Measurements from ENCODE around the gene ABO. TPM values are rescaled to one million over a fixed set of nuclear protein-coding genes. Genes with fewer than 3 reads are reported as not detected.
"Not testable (repeated sequence)": the region's sequence is repeated elsewhere in the genome, so short reads cannot be mapped to it uniquely, and the experiment has no call there.

The ABO gene
- total RNA-seq, 1 donor from 2014 or later, result under 0.01 TPM

DNA sequence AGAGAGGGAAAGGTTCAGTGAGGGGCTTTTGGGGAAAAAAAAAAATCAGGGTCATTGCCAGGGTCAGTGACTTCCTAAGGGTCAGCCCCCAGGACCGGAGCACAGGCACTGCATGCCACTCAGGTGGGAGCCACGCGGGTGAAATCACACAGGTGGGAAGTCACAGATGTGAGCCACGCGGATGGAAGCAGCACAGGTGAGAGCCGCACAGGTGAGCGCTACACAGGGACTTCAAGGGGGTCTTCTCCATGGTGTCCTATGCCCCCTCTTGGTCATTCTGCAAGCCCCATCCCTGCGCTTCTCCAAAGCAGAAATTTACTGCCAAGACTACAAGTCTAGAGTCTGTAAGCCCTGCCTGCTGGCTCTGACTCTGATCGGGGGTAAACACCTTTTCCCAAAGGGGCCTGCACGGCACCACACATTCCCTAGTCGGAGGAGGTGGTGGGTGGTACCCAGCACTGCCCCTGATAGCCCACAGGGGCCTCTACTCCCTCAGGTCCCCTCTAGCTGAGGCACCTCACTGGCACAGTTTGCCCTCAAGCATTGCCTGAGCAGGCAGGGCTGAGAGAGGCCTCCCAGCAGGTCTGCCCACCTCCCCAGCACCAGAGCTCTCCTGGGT lies 47.6 kb downstream of the ABO start:
- DNase-seq (ENCODE audit: extremely low read depth, low read depth, low spot score), result no peak

DNA sequence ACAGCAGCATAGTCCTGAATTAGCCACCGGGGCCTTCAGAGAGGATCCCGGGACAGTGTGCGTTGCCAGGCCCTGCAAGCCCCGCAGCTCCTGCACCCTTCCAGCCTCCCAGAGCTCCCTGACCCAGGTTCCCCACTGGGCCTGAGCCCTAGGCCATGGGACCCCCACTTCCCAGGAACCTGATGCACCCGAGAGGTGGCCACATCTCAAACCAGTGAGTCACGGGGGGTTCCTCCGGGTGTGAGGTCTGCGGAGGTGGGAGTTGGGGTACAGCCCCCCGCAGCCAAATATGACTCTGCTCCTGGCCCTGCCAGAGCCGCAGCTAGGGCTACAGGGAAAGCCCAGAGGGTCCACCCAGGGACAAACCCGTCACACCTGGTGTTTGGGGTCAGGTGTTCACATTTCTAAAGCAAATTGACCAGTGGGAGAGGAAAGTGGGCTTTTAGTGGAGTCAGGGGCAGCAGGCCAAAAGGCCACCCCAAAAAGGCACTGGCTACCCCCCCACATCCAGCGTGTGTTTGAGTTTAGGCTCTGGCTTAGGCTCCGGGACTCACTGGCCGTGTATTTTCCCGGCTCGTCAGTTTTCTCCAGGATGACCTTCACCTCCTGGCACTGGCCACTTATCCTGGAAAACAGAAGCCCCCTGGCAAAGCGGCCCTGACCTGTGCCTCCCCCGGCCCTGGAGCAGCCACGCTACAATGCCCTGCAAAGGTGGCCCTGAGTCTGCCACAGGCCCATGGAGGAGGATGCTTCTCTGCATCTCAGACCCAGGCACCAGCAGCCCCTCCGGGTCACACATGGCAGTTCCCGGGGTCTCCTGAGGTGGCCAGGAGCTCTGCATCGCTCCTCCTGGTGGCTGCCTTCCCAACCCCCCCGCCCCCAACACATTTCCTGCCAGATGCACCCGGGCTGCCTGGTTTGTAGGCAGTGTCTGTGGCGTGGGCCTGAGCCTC lies 48.5 kb downstream of the ABO start:
- no peak for DNase-seq (ENCODE audit: extremely low read depth, low read depth, low spot score)

DNA sequence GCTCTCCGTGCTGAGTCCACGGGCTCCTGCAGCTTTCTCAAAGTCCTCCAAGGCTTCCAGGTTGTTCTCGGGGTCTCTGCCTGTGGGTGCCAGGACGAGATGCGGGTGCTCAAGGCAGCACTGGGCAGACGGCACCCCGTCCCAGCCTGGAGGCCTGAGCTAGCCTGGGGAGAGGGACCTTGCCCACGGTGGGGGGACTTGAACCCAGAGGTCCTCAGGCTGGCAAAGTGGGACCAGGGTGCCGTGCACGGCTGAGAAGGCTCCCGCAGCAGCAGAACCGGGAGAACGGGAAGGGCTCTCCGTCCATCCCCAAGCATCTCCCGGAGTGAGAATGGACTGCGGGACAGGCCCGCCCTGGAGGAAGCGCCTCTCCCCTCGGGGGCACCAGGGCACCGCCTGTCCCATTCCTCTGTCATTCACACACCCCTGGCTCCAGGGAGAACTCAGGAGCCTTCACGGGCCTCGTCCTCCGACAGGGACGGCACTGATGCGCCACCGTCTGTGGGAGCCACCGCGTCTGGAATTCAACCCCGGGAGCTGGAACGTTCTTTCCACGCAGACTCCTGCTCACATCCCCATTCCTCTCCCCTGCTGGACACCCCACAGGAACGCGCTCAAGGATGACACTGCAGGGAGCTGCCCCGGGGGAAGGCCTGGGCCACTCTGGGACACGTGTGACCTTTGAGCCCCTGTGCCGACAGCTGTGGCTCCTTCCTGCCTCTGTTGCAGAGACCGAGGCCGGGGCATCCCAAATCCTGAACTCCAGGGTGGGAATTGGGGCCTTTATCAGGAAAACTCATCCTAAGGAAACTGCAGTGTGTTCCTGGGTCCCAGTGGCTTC lies 49.6 kb downstream of the ABO start:
- DNase-seq (ENCODE audit: extremely low read depth, low read depth, low spot score), result no peak

DNA sequence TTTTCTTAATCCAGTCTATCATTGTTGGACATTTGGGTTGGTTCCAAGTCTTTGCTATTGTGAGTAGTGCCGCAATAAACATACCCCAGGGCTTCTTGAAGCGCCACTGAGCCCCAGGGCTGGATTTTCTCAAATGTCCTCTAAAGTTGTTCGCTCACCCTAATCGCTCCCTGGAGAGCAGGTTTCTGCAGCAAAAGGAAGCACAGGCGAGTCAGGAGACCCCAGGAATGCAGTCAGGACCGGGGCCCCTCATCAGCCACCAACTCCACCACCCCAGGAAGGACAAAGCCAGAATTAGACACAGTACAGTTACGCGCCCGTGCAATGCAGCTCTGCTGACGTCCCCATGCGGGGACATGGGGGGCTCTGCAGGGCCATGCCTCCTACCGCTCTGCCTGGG lies 50.2 kb downstream of the ABO start:
- DNase-seq (ENCODE audit: extremely low read depth, low read depth, low spot score), result no peak

DNA sequence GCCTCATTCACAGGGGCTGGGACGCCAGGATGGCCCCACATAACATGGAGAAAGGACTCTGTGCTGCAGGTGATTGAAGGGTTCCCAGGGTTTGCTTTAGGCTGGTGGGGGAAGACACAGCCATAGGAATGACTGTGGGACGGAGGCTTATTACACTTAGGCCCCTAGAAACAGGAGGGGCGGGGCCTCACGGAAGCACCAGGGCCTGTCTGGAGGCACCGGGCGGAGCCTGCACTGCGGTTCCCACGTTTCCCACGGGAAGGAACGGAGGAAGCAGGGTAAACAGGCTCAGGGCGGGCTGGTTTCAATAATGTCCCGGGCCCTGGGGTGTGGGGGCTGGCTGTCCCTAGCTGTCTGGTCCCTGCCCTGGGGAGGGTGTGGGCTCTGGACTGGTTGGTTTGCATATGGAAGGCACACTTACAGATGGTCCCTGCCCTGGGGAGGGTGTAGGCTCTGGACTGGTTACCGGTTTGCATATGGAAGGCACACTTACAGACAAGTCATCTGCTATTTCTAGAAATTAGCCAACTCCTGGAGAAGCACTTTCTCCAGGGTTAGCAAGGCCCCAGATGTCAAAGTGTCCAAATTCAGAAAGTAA lies 51.7 kb downstream of the ABO start:
- not testable (repeated sequence) for DNase-seq (ENCODE audit: extremely low read depth, low read depth, low spot score)

DNA sequence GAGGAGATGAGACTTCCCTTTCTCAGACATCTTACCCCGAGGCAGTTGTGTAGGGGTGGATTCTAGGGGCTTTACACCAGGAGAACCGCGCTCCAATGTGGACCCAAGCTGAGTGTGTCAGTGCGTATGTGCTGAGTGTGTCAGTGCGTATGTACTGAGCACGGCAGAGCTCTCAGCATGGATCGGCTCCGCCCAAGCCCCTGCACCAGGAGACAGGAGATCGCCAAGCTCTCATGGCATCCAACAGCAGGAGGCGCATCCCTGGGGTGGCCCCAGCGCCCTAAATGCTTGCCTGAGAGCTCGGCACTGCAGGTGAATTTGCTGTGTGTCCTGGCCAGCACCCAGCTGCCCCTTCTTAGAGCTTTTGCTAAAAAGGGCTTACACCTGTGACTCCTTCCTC lies 53.0 kb downstream of the ABO start:
- not testable (repeated sequence) for DNase-seq (ENCODE audit: extremely low read depth, low read depth, low spot score)

DNA sequence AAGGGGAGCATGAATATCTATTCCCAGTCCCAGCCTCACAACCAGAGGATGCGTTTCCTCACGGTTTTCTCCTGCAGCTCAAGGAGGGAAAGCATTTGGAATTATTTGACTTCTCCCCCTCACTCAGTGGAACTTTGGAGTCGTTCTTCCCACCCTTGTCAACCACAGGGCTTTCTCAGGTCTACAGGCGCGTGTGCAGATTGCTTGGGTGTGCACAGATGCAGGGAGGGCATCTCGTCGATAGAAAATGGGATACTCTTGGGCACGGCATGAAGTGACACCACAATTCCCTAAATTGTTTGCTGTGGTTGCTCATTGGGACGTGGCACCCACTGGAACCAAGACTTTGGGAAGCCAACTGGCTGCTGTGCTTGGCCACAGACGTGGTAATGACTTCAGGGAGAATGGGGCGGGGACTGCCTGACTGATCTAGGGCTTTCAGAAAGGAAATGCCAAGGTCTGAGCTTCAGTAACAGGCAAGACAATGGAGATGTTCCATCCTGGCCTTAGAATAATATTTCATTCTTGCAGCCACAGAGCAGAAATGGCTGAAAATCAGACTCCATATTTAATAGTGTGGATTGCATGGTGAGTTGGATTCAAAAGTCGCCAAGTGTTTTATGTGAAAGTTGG lies 53.7 kb downstream of the ABO start:
- DNase-seq (ENCODE audit: extremely low read depth, low read depth, low spot score), result no peak

DNA sequence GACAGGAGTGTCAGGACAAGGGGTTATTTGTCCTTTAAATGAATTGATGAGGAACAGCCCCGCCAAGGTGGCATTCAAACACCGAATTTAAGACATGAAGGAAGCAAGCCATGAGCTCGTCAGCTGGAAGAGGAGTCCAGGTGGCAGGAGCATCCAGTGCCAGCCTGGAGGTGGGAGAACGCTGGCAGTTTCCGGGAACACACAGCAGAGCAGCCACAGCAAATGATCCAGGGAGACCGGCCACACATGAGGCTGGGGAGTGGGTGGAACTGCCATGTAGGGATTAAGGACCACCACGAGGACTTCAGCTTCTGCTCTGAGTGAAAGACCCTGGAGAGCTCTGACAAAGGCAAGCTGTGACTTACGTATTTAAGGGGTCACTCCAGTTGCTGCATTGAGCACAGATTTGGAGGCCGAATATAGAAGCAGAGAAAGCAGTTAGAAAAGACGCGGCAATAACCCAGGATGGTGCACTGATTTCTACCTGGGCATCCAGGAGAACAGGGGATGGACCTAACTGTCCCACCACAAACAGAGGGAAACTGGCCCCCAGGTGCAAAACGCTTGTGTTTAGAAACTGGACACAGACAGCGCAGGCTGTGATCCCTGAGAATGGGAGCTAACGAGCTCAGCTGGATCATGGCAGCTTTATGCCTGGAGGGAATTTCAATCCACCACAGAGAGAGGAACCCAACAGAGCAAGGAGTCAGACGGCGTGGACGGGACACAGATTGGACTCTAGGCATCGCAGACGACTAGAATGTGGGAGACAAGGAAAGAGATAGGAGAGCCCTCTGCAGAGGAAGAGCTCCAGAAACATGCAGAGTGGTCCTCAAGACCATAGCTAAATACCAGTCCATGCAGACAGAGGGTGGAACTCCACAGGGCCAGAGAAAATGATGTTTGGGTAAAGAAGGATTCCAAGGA lies 56.7 kb downstream of the ABO start:
- not testable (repeated sequence) for DNase-seq (ENCODE audit: extremely low read depth, low read depth, low spot score)

DNA sequence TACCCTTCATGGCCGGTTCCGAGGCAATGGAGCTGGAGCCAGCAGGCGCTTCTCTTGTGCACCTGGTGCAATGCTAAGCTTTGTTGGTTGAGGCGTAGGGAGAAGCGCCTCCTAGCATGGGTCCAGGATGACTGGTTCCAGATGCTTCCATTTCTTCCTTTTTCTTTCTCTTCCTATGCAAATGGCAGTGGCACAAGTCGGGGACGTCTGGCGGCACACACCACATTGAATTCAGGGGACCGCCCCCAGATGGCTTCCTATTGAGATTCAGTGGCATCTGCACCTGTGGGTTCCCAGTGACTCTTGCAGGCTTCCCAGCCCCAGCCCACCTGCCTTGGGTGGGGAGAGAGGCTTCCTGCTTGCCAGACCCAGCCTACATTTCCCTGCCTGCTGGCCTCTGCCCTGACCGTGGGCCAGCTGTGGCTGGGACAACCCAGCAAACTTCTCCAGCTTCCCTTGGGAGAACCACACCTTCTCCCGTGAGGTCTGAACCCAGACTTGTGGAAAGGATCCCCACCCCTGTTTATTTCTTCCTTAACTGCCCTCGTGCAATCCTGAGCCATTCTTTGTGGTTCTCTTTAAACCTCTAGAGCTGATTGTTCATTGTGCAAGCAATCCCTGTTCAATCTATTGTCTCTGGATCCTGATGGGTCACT lies 57.5 kb downstream of the ABO start:
- DNase-seq (ENCODE audit: extremely low read depth, low read depth, low spot score), result not testable (repeated sequence)

DNA sequence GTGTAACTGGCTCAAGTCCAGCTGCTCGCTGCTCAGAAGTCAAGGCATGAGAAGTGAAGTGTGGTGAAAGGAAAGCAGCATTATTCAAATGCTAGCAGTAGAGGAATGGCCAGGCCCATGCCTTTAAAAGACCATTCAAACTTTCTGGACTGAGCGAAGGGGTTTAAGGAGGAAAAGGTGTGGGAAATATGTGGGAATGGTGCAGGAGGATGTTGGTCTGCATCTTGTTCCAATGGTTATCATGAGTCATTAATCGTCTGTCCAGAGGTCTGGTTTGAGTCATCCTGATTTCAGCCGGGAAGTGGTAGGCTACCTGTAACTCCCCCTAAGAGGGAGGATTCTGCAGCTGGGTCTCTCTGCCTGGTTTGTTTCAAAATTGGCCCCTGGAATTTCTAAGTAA lies 60.7 kb downstream of the ABO start:
- not testable (repeated sequence) for DNase-seq (ENCODE audit: extremely low read depth, low read depth, low spot score)

DNA sequence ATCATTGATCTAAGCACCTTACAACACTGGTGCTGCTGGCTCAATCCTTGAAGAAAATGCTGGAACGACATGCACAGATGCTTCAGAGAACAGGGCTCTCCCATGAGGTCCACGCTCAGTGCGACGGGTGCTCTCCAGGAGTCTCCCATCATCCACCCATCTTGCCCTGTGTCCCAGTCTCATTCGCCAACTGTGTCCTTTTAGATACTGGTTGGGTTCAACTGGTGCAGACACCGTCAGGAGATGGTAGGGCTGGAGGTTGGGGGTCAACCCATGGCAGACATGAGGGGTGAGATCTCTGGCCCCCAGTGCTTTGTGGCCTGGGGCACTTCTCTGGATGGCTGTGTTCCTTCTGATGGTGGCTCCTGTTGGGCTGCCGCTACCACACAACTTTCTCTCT lies 64.4 kb downstream of the ABO start:
- DNase-seq (ENCODE audit: extremely low read depth, low read depth, low spot score), result no peak

DNA sequence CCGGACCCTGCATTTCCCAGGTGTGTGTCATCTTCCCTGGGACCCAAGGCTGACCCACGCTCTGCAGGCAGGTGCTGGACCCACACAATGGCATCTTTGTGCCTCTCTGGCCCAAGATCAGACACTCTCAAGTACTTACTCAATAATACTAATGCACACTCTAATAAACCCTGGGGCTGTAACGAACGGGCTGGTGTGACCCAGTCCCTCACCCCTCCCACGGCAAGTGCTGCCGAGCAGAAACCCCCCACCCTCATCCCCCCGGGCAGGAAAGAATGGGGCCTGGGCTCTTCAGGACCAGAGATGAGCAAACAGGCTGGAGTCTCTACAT lies 64.8 kb downstream of the ABO start:
- no peak for DNase-seq (ENCODE audit: extremely low read depth, low read depth, low spot score)

DNA sequence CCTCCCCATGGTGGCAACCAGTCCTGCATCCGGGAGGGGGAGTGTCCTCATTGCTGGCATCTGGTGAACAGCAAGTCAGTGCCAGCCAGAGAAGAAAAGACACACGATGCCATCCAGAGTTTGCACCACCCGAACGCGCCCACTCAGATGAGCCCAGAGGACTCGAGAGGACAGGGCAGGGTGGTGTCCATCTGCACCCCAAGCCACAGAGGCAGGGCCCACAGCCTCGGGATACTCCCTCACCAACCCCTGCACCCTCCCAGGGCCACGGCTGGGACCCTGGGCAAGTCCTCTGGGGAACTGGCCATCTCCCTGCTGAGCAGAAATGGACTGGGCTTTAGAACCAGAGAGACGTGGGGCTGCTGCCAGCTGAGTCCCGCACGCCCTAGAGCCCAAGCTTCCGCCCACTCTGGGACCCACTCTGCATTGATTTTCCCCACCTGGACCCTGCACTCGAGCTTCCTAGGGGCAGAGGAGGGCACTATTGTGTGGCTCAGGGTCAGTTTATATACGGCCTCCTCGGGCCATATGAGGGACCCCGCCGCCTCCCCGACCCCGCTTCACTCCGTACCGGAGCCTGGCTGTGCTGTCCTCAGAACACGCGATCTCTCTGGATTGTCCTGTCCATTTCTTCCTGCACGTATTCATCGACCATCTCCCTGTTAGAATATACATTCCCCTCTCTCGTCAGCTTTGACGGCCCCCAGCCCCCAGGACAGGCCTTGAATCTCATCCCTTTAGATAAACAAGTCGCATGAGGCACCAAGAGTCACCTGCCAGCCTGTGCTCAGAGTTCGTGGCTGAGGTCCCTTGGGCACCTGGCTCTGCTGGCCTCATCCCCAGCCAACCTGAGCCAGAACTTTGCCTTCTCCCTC lies 65.4 kb downstream of the ABO start:
- DNase-seq (ENCODE audit: extremely low read depth, low read depth, low spot score), result not testable (repeated sequence)

DNA sequence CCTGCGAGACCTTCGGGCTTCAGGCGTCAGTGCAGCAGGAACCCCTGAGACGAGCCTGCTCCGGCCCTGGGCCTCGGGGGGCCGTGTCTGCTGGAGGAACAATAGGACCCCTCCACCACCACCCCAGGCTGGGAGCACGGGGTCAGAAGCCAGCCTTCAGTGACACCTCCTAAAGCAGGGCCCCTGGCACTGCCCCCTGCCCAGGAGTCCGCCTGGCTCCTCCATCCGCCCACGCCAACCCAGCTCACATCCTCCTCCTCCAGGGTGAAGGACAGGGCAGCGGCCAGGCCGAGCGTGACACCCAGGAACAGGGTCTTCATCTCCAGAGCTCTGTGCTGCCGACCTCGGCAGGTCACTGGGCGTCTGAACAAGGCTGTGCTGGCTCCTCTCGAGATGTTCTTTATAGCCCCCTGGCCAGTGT lies 66.1 kb downstream of the ABO start, which contains the start of gene OBP2B:
OBP2B (minus strand) TSS at position 371 of the 421 bp plus-strand sequence; CDS start at position 320, 51 bp downstream.
- not testable (repeated sequence) for DNase-seq (ENCODE audit: extremely low read depth, low read depth, low spot score)

DNA sequence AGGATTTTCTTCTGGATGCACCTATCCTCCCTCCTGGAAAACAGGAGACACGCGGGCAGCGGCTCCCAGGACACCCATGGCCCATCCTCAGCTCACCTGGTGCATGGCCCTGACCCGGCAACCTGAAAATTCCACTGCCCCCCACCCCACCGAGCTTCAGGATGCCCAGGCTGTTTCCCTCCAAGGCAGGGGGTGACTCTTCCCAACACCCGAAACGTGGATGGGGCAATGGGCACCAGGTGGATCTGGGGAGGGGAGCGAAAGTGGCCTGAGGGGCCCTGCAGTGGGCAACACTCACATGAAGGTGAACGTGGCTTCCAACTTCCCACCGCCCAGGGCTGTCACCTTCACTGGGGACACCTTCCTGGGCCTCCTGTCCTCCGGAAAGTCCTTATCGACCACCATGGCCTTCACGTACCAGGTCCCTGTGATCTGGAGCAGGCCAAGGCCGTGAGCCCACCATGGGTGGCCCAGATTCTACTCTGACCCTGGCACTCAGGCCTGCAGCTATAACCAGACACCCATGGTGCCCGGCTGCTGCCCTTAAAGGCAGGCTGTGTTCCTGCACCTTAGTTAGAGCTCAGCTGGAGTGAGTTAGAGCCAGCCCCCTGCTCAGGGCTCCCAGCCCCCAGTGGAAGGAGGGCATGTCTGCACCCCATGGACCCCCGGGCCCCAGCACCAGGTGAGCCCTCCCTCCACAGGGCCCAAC lies 66.7 kb downstream of the ABO start:
- DNase-seq (ENCODE audit: extremely low read depth, low read depth, low spot score), result not testable (repeated sequence)

DNA sequence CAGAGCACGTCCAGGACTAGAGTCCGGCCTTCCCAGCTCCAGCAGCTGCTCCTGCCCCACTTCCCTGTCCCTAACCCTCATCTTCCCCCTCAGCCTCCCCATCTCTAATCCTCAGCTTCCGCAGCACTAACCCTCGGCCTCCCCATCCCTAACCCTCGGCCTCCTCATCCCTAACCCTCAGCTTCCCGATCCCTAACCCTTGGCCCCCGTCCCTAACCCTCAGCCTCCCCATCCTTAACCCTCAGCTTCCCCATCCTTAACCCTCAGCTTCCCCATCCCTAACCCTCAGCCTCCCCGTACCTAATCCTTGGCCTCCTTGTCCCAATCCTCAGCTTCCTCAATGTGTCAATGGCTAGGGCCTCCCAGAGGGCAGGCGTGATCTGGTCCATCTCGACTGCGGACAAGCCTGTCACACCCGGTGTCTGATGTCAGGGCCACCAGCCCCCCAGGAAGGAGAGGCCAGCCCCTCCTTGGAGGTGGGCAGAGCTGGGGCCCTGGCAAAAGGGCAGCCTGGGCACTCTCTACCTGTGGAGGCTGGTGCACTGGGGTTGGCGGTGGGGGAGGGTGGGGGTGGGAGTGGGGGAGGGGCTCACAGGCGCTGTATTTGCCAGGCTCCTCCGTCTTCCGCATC lies 67.3 kb downstream of the ABO start:
- DNase-seq (ENCODE audit: extremely low read depth, low read depth, low spot score), result no peak
